Measurements from ENCODE around the gene DARS1.

GRCh38 chr2:135991861-135992260 lies 6.4 kb upstream of the DARS1 start:
- TF ChIP-seq YY1 (IDR thresholded peaks at IDR 0.05; ENCODE audit: insufficient read depth, insufficient read length) (no peak), ZNF274 (IDR thresholded peaks at IDR 0.05; ENCODE audit: low read depth, low read length) (no peak)
